Esophagus squamous epithelium (tissue), 5 donors: ENCODE results near the gene NPIPA2. TPM values are rescaled to one million over a fixed set of nuclear protein-coding genes. Genes with fewer than 3 reads are reported as not detected.
"Not testable (repeated sequence)": the region's sequence is repeated elsewhere in the genome, so short reads cannot be mapped to it uniquely, and the experiment has no call there.

Experiments
- DNase-seq: peaks from one replicate; lab custom pipeline; 2025; lab: John Stamatoyannopoulos, UW
- H3K27ac ChIP-seq, 4 donors: fragments of 200-600 bp; sonication (generic); one replicate each; pipeline ENCODE4 v1.5.1; 2016 to 2019; ENCODE audit warnings: mild to moderate bottlenecking in 1 of 4
- H3K27me3 ChIP-seq, 4 donors: fragments of 200-600 bp; sonication (generic); 1 replicate in 3 of 4; 2 replicates in 1 of 4; pipeline versions ENCODE4 v1.5.1 to v1.6.0; 2017 to 2021; ENCODE audit warnings: antibody characterized with exemption in 1 of 4
- H3K36me3 ChIP-seq, 3 donors: fragments of 200-600 bp; sonication (generic); one replicate each; pipeline ENCODE4 v1.5.1; 2016 to 2019
- H3K4me1 ChIP-seq, 3 donors: fragments of 200-600 bp; sonication (generic); one replicate each; pipeline ENCODE4 v1.5.1; 2017 to 2019
- H3K4me3 ChIP-seq, 4 donors: fragments of 200-600 bp; sonication (generic); 1 replicate in 3 of 4; 2 replicates in 1 of 4; pipeline ENCODE4 v1.5.1; 2016 to 2019; ENCODE audit warnings: mild to moderate bottlenecking in 2 of 4, moderate library complexity in 1 of 4
- H3K9me3 ChIP-seq, 3 donors: fragments of 200-600 bp; sonication (generic); one replicate each; pipeline ENCODE4 v1.5.1; 2016 to 2019
- WGBS, 2 donors: methylation state at CpG; one replicate each; pipeline ENCODE4 v1.1.5; 2018; 5-methylcytosine and 5-hydroxymethylcytosine counted together
- intact Hi-C: fragments of 100-400 bp; cut with DNase I; formaldehyde crosslinking; loops from one replicate; pipeline ENCODE4 v1.15.0; 2022
- total RNA-seq, 4 donors: library from RNA; depleted of rRNA; stranded (reverse); fragments of >200 nt; gene quantifications; one replicate each; pipeline ENCODE4 v1.1.0, GENCODE V29; 2016
- donor health status: DM: yes; HTN: yes; CAD: no.

NPIPA2 gene
- total RNA-seq, 4 donors from 2014 or later: 0.79 to 2.1 TPM; not detected in 2

- intact Hi-C loops, H3K27me3 ChIP-seq, H3K36me3 ChIP-seq, DNase-seq, H3K9me3 ChIP-seq, H3K27ac ChIP-seq, H3K4me3 ChIP-seq, H3K4me1 ChIP-seq: not testable (repeated sequence)
- WGBS, 2 donors: no CpG with 5 or more reads among the region's 1 CpG
These were observed 43.8 kb downstream of the NPIPA2 start for GRCh38 chr16:14786180-14786579.

GRCh38 chr16:14789577-14789976 lies 47.2 kb downstream of the NPIPA2 start:
- intact Hi-C loops, H3K27me3 ChIP-seq, H3K4me3 ChIP-seq, H3K4me1 ChIP-seq, DNase-seq, H3K27ac ChIP-seq, H3K36me3 ChIP-seq, H3K9me3 ChIP-seq: not testable (repeated sequence)
- WGBS, 2 donors: no CpG with 5 or more reads among the region's 5 CpGs

- H3K27ac ChIP-seq, H3K27me3 ChIP-seq, H3K36me3 ChIP-seq, H3K4me1 ChIP-seq, DNase-seq, H3K9me3 ChIP-seq, intact Hi-C loops, H3K4me3 ChIP-seq: not testable (repeated sequence)
- no CpG with 5 or more reads among the region's 7 CpGs for WGBS, 2 donors
These were observed 48.1 kb downstream of the NPIPA2 start for GRCh38 chr16:14790320-14790956.

GRCh38 chr16:14792914-14793313 lies 50.6 kb downstream of the NPIPA2 start:
- WGBS, 2 donors: no CpG with 5 or more reads among the region's 2 CpGs
- DNase-seq, H3K27me3 ChIP-seq, intact Hi-C loops, H3K9me3 ChIP-seq, H3K4me1 ChIP-seq, H3K36me3 ChIP-seq, H3K27ac ChIP-seq, H3K4me3 ChIP-seq: not testable (repeated sequence)

- no CpG with 5 or more reads among the region's 2 CpGs for WGBS, 2 donors
- DNase-seq, H3K27ac ChIP-seq, intact Hi-C loops, H3K27me3 ChIP-seq, H3K4me3 ChIP-seq, H3K4me1 ChIP-seq, H3K36me3 ChIP-seq, H3K9me3 ChIP-seq: not testable (repeated sequence)
These were observed 55.2 kb downstream of the NPIPA2 start for GRCh38 chr16:14797558-14797957.

- H3K36me3 ChIP-seq, intact Hi-C loops, H3K9me3 ChIP-seq, H3K27ac ChIP-seq, H3K4me3 ChIP-seq, H3K27me3 ChIP-seq, DNase-seq, H3K4me1 ChIP-seq: not testable (repeated sequence)
- WGBS, 2 donors: no CpG with 5 or more reads among the region's 2 CpGs
These were observed 61.2 kb downstream of the NPIPA2 start for GRCh38 chr16:14803577-14803976.

GRCh38 chr16:14807184-14807678 lies 64.9 kb downstream of the NPIPA2 start:
- not testable (repeated sequence) for H3K4me3 ChIP-seq, H3K27ac ChIP-seq

GRCh38 chr16:14813890-14814289 lies 71.6 kb downstream of the NPIPA2 start:
- not testable (repeated sequence) for DNase-seq

More at GRCh38 chr16:14807184-14807678, 64.9 kb downstream of the NPIPA2 start:
- intact Hi-C loops, H3K9me3 ChIP-seq, H3K4me1 ChIP-seq, H3K27me3 ChIP-seq, DNase-seq, H3K36me3 ChIP-seq: not testable (repeated sequence)
- 68 to 80% methylated on average over 1 to 3 of the region's 3 CpGs for WGBS, 2 donors

More at GRCh38 chr16:14813890-14814289, 71.6 kb downstream of the NPIPA2 start:
- intact Hi-C loops, H3K27me3 ChIP-seq, H3K4me3 ChIP-seq, H3K4me1 ChIP-seq, H3K27ac ChIP-seq, H3K36me3 ChIP-seq, H3K9me3 ChIP-seq: not testable (repeated sequence)
- WGBS, 2 donors: 83% methylated on average over 1 of the region's 3 CpGs; no CpG with 5 or more reads in 1 of the 2 donors

Other genes with a start within 250 kb of the NPIPA2 start
- 10 to 100 TPM; 11.4 to 26.9 (median 20.7) TPM for gene PARN, start 112.3 kb upstream of the NPIPA2 start, total RNA-seq
- gene BFAR, start 109.6 kb upstream of the NPIPA2 start, total RNA-seq: 10 to 100 TPM; 15.1 to 40.4 (median 22.9) TPM
- under 1 TPM in 1 of 4 donors, not detected in 3; 0.66 TPM for gene PLA2G10, start 48.2 kb upstream of the NPIPA2 start, total RNA-seq
- 1 to 10 TPM in 1 of 4 donors, under 1 TPM in 1, not detected in 2; 0.79 to 2.1 TPM for gene NPIPA3, start 39.1 kb upstream of the NPIPA2 start, total RNA-seq
- gene NOMO1, start 91.2 kb downstream of the NPIPA2 start, total RNA-seq: 10 to 100 TPM; 34.1 to 73.9 (median 42.5) TPM
- 10 to 100 TPM; 14.5 to 88.7 (median 32.2) TPM for gene NPIPA1, start 194.9 kb downstream of the NPIPA2 start, total RNA-seq
- gene PDXDC1, start 232.5 kb downstream of the NPIPA2 start, total RNA-seq: 10 to 100 TPM; 40.3 to 76.5 (median 53.9) TPM